Immature natural killer cell (primary cell): ENCODE measurements around the gene ANO4. TPM values are rescaled to one million over a fixed set of nuclear protein-coding genes. Genes with fewer than 3 reads are reported as not detected.

ENCODE experiments used
- DNase-seq, 3 donors: peaks; one replicate each; pipeline ENCODE4 v3.0.0; 2022; ENCODE audit warnings: mixed read lengths in 1 of 3
- H3K27ac Mint-ChIP-seq, 6 donors: one replicate each; pipeline ENCODE4 v1.8.0; 2020; ENCODE audit warnings: mixed read lengths in 6 of 6, mild to moderate bottlenecking in 5 of 6, inconsistent platforms in 4 of 6, moderate library complexity in 3 of 6
- H3K27me3 Mint-ChIP-seq, 3 donors: one replicate each; pipeline ENCODE4 v1.8.0; 2020 to 2021; ENCODE audit warnings: low read depth in 3 of 3, mild to moderate bottlenecking in 3 of 3, mixed read lengths in 3 of 3, moderate library complexity in 3 of 3, inconsistent platforms in 1 of 3
- H3K36me3 Mint-ChIP-seq, 3 donors: one replicate each; pipeline ENCODE4 v1.8.0; 2020; ENCODE audit warnings: mixed read lengths in 3 of 3, inconsistent platforms in 2 of 3, mild to moderate bottlenecking in 2 of 3
- H3K4me1 Mint-ChIP-seq, 2 donors: one replicate each; pipeline ENCODE4 v1.8.0; 2020; ENCODE audit warnings: inconsistent platforms in 2 of 2, mild to moderate bottlenecking in 2 of 2, mixed read lengths in 2 of 2, moderate library complexity in 1 of 2
- H3K4me3 Mint-ChIP-seq, 5 donors: one replicate each; pipeline ENCODE4 v1.8.0; 2020; ENCODE audit warnings: mild to moderate bottlenecking in 5 of 5, mixed read lengths in 5 of 5, inconsistent platforms in 3 of 5, moderate library complexity in 3 of 5
- H3K9me3 Mint-ChIP-seq, 6 donors: one replicate each; pipeline ENCODE4 v1.8.0; 2020; ENCODE audit warnings: mild to moderate bottlenecking in 6 of 6, mixed read lengths in 6 of 6, inconsistent platforms in 4 of 6, moderate library complexity in 3 of 6
- polyA plus RNA-seq, 3 donors: library from polyadenylated mRNA; unstranded; fragments of 300-500 nt; fragmentation: Illumina TruSeq; gene quantifications; one replicate each; pipeline ENCODE4 v1.2.3, GENCODE V29; 2021

ANO4 gene
- polyA plus RNA-seq, 3 donors from 2014 or later = not detected

DNA sequence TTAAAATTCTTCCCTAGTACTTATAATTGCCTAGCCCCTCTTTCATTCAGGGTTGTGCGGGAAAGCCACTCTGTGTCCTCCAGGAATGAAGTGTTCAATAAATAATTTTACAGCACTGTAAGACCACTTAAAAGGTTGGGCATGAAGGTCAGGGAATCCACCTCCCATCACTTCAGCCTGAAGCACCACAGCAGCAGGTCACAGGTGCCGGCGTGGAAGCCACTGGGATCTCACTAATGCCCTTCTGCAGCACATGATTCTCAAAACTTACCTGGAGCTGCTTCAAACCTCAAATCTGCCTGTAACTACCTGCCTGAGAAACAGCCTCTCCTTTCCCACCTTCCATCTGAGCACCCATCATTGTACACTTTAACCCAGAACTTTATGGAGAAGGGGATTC lies 159.5 kb downstream of the ANO4 start:
- Mint-ChIP-seq H3K4me3 (no peak overlapping the region), H3K27me3 (peaks cover 0 to 4% (median 2%) of the 10 kb centered on the region in 3 donors)

DNA sequence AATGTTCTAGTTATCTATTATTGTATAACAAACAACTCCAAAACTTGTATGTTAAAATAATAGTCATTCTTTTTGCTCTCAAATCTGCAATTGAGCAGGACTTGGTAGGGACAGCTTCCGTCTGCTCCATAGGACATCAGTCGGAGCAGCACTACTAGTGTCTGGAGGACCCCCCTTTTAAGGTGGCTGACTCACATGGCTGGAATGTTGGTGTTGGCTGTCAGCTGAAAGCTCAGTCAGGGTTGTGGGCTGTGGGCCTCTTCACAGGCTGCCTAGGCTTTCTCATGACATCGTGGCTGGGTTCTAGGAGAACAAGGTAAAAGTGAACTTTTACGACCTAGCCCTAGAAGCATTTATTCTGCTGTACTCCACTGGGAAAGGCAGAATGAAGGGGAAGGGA lies 160.6 kb downstream of the ANO4 start:
- no peak overlapping the region for H3K27ac Mint-ChIP-seq
- peaks cover 0 to 11% (median 5%) of the 10 kb centered on the region in 6 donors for H3K9me3 Mint-ChIP-seq
- H3K27me3 Mint-ChIP-seq = peaks cover 0 to 4% (median 2%) of the 10 kb centered on the region in 3 donors
- no peak overlapping the region for H3K4me3 Mint-ChIP-seq
- no peaks in the 10 kb centered on the region for H3K36me3 Mint-ChIP-seq
- no peak for DNase-seq
- H3K4me1 Mint-ChIP-seq = no peaks in the 10 kb centered on the region

More for the DNA sequence above, 159.5 kb downstream of the ANO4 start:
- Mint-ChIP-seq H3K9me3 (peaks cover 0 to 8% (median 3%) of the 10 kb centered on the region in 6 donors), H3K27ac (no peak overlapping the region), H3K36me3 (no peaks in the 10 kb centered on the region), H3K4me1 (no peaks in the 10 kb centered on the region)
- DNase-seq = no peak

DNA sequence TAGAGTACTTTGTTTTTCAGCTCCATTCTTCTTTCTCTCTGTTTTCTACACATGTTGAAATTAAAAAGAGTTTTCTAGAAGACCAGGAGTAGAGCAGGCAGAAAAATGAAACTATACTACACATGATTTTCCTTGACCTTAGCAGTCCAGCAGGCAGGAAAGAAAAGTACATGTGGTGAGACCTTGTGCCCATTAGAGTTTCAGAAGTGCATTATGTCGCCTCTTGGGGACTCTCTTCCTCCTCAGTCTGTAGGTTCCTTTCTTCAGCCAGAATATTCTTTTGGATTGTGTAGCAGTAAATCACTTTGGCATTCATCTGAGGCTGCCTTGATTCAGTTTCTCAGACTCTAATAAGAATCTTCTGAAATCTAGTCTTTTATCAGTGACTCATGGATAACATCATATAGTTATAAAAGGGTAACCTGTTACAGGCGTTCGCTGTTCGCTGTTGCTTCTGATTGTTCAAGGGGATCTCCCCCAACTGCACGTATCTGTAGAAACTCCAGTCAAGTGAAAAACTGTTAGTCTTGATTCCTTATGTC lies 161.8 kb downstream of the ANO4 start:
- Mint-ChIP-seq H3K27me3 (peaks cover 0 to 2% (median 1%) of the 10 kb centered on the region in 3 donors), H3K9me3 (peaks cover 0 to 11% (median 5%) of the 10 kb centered on the region in 6 donors), H3K4me1 (no peaks in the 10 kb centered on the region), H3K27ac (no peak overlapping the region), H3K4me3 (no peak overlapping the region), H3K36me3 (no peaks in the 10 kb centered on the region)
- DNase-seq = no peak

DNA sequence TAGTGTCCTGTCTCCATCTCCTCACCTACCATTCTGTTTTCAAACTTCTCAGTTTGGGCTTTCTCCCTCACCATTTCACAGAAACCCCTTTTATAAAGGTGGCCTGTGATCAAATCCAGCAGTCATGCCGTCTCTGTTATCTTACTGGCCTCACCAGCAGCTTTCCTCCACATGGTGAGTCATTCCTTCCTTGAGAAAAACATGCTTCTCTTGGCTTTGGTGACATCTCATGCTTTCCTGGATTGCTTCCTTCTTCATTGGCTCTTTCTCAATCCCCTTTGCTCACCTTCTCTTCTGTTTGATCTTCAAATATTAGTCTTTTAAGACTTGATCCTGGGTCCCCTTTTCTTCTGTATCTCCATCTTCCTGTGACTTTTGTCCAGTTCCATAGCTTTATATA lies 164.9 kb downstream of the ANO4 start:
- Mint-ChIP-seq H3K4me3 (no peak overlapping the region), H3K4me1 (no peaks in the 10 kb centered on the region), H3K27ac (no peak overlapping the region), H3K9me3 (peaks cover 2 to 11% (median 5%) of the 10 kb centered on the region in 6 donors), H3K27me3 (peaks cover 0 to 2% (median 1%) of the 10 kb centered on the region in 3 donors), H3K36me3 (no peaks in the 10 kb centered on the region)
- DNase-seq = no peak

DNA sequence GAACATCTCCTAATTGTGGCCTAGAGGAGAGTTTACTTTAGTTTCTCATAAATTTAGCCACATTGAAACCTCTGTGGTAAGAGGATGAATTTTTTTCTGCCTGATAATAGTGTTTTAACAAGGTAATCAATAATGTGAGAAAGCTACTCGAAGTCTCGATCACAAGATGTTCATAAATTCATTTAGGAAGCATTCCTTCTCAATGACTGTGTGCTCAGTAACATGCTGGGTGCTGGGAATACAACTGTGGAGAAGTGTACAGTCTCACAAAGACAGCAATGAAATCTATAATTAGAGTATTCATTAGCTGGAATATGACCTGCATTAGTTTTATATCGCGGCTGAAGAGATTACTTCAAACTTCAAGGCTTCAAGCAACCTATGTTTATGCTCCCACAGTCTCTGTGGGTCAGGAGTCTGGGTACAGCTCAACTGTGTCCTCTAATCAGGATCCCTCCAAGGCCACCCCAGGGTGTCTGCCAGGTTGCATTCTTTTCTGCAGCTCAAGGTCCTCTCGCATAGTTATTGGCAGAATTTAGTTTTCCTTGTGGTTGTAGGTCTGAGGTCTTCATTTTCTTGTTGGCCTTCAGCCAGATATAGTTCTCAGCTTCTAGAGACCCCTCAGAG lies 167.6 kb downstream of the ANO4 start:
- no peak for DNase-seq
- no peaks in the 10 kb centered on the region for H3K4me1 Mint-ChIP-seq
- peaks cover 0 to 1% (median 0%) of the 10 kb centered on the region in 3 donors for H3K27me3 Mint-ChIP-seq
- H3K9me3 Mint-ChIP-seq = peaks cover under 1 to 11% (median 5%) of the 10 kb centered on the region in 6 donors
- H3K36me3 Mint-ChIP-seq = no peaks in the 10 kb centered on the region
- H3K27ac Mint-ChIP-seq = no peak overlapping the region
- H3K4me3 Mint-ChIP-seq = no peak overlapping the region

DNA sequence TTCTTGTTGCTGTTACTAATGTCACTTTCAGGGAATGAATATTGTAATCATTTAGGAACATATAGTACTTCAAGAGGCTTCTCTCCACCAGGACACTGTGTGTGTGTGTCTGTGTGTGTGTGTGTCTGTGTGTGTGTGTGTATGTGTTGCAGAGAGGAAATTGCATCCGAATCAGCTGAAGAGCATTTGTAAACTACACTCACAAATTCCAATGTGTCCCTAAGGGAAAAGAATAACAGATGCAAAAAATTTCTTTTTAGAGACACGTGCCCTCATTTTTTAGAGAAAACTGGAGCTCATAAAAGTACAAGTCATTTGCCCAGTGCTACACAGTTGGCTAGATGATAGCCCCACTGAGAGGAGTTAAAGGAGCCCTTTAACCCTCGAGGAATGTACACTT lies 168.8 kb downstream of the ANO4 start:
- no peak overlapping the region for H3K4me3 Mint-ChIP-seq
- H3K9me3 Mint-ChIP-seq = peaks cover 0 to 6% (median 4%) of the 10 kb centered on the region in 6 donors
- H3K36me3 Mint-ChIP-seq = no peaks in the 10 kb centered on the region
- H3K27ac Mint-ChIP-seq = no peak overlapping the region
- no peak for DNase-seq
- no peaks in the 10 kb centered on the region for H3K4me1 Mint-ChIP-seq
- H3K27me3 Mint-ChIP-seq = peaks cover 0 to 1% (median 0%) of the 10 kb centered on the region in 3 donors

DNA sequence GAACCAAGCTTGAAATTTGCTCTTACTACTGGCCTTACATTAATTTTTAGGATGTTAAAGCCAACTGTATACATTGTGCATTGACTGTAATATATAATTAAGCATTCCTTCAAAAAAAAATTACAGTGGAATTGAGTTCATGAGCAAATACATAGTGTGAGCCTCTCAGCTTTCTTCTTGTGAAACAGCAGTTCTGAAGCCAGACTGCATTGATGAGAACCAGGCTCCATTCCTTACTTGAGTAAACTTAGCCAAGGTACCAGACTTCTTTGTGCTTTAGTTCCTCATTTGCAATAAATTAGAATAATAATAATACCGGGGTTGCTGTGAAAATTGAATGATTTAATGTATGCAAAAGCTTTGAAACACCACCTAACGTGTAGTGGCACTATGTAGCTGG lies 169.5 kb downstream of the ANO4 start:
- no peak for DNase-seq
- Mint-ChIP-seq H3K4me3 (no peak overlapping the region), H3K27me3 (no peaks in the 10 kb centered on the region), H3K36me3 (no peaks in the 10 kb centered on the region), H3K9me3 (peaks cover 0 to 6% (median 3%) of the 10 kb centered on the region in 6 donors), H3K27ac (no peak overlapping the region), H3K4me1 (no peaks in the 10 kb centered on the region)

DNA sequence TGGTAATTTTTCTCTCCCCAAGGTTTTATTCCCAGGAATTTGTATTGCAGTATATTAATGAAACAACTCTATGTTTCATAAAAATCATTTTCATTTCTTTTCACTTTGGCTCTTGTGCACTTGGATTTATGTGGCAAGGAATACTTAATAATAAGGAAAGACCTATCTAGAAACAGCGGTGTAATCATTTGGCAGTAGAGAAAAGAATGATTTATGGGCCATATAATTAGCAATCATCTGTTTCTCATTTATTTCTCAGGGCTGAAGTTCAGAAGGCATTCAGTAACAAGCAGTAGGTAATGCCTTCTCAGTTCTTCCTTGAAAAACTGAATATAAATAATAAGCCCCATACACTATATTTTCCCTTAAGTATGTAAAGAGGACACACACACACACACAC lies 172.6 kb downstream of the ANO4 start:
- Mint-ChIP-seq H3K4me3 (no peak overlapping the region), H3K36me3 (no peaks in the 10 kb centered on the region), H3K4me1 (no peaks in the 10 kb centered on the region), H3K27me3 (peaks cover 0 to 2% (median 1%) of the 10 kb centered on the region in 3 donors), H3K27ac (no peak overlapping the region), H3K9me3 (peaks cover 0 to 4% (median 3%) of the 10 kb centered on the region in 6 donors)
- DNase-seq = no peak

DNA sequence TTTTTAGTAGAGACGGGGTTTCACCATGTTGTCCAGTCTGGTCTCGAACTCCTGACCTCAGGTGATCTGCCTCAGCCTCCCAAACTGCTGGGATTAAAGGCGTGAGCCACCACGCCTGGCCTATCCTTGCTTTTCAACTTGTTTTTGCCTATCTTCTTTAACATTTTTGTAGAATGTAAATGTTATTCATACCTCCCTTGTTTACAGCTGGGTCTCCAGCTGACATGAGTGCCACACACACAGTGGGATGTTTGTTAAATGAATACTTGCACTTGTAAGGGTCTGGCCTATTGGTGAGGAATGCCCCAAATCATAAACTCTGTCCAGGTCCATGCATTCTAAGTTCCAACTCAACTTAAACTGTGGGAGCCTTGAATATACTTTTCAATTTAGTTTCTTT lies 176.3 kb downstream of the ANO4 start:
- no peaks in the 10 kb centered on the region for H3K4me1 Mint-ChIP-seq
- no peaks in the 10 kb centered on the region for H3K36me3 Mint-ChIP-seq
- DNase-seq = no peak
- peaks cover 0 to 2% (median 1%) of the 10 kb centered on the region in 3 donors for H3K27me3 Mint-ChIP-seq
- H3K9me3 Mint-ChIP-seq = peaks cover 0 to 4% (median under 1%) of the 10 kb centered on the region in 6 donors
- no peak overlapping the region for H3K27ac Mint-ChIP-seq
- H3K4me3 Mint-ChIP-seq = no peak overlapping the region

DNA sequence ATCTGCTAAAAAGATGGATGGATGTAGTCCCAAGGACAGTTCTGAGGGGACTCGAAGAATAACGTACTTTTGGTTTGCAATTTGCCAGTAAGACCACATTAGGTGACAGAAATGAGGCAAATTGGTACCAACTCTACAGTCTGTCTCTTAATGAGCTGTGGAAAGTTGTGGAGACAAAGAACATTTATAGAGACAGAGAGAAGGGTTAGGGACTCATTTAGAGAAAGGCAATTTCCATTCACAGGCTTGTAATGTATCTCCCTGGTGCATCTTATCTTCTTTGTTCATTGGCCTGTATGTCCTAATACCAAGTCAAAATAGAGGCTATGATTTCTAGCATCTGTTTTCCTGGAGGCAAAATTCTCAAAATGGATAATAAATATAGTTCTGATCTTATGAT lies 177.5 kb downstream of the ANO4 start:
- Mint-ChIP-seq H3K27me3 (peaks cover 0 to 2% (median 1%) of the 10 kb centered on the region in 3 donors), H3K9me3 (peaks cover 0 to 4% (median under 1%) of the 10 kb centered on the region in 6 donors), H3K4me1 (no peaks in the 10 kb centered on the region), H3K36me3 (no peaks in the 10 kb centered on the region), H3K4me3 (no peak overlapping the region), H3K27ac (no peak overlapping the region)
- no peak for DNase-seq

DNA sequence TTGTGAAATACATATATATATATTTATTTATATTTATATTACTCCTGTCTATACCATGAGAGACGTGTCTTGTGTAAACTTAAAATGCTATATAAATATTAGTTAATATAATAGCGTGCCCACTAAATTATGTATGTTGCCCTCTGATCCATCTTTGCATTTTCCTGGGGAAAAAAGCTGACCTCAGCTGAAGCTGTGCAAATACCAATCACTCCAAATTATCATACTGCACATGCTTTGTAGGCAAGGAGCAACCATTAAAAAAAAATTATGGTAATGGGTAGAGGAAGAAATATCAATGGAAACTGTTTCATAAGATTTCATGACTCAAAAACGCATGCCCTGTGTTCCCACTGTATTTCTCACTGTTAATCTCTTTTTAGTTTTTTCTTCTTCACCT lies 179.8 kb downstream of the ANO4 start:
- no peak for DNase-seq
- Mint-ChIP-seq H3K4me3 (no peak overlapping the region), H3K9me3 (peaks cover 0 to 10% (median 5%) of the 10 kb centered on the region in 6 donors), H3K36me3 (no peaks in the 10 kb centered on the region), H3K27me3 (peaks cover 0 to 2% (median 1%) of the 10 kb centered on the region in 3 donors), H3K4me1 (no peaks in the 10 kb centered on the region), H3K27ac (no peak overlapping the region)

DNA sequence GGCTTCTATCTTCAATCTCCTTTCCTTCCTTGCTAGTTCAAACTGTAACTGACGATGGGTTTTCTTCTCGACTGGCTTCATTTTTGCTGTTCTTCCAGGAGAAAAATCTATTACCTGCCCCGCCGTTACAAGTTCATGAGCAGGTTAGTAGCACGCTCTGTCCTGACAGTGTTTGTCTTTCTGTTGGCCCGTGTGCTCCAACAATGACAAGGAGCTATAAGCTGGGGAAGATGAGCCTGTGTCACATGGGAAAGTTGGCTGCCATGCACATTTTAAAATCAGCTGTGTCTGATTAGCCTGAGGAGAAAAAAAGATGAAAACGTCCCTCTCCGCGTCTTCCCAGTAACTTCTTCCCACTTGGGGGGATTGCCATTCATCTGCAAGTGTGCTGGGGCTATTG lies 180.2 kb downstream of the ANO4 start:
- Mint-ChIP-seq H3K9me3 (peaks cover 0 to 11% (median 5%) of the 10 kb centered on the region in 6 donors), H3K36me3 (no peaks in the 10 kb centered on the region), H3K4me3 (no peak overlapping the region), H3K4me1 (no peaks in the 10 kb centered on the region), H3K27ac (no peak overlapping the region), H3K27me3 (peaks cover 0 to 2% (median 1%) of the 10 kb centered on the region in 3 donors)
- no peak for DNase-seq

DNA sequence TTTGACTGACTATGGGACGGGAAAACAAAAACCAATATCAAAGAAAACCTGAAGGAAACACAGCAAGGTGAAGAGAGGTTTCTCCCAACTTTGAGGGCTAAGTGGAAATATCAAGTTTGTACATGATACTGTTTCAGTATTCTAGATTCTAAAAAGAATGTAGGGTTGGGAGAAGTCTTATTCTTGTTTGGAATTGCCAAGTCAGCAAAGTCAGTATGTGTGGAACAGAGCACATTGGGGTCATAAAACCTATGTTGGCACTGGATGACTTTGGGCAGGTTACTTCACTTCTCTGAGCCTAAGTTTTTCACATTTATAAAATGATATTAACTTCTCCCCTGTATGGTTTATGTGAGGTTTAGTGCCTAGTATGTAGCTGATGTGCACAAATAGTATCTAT lies 182.2 kb downstream of the ANO4 start:
- Mint-ChIP-seq H3K36me3 (no peaks in the 10 kb centered on the region), H3K4me3 (no peak overlapping the region), H3K27ac (no peak overlapping the region), H3K4me1 (no peaks in the 10 kb centered on the region), H3K27me3 (peaks cover 0 to 2% (median 0%) of the 10 kb centered on the region in 3 donors), H3K9me3 (peaks cover 0 to 11% (median 5%) of the 10 kb centered on the region in 6 donors)
- no peak for DNase-seq

DNA sequence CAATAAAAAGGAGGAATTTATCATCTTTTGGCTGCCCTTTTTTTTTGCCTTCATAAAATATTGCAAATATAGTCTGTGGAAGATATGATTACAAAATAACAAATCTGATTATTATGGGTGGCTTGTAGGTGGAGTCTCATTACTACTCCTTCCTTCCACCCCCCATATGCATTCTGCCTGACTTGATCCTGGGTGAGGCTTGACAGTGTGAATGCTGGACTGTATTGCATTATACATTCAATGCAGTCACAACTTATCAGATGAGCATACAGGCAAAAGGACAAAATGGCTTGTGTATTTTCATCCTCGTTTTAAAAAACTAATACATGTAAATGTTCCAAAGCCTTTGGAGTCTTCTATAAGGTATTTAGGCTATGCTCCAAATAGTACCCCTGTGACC lies 186.3 kb downstream of the ANO4 start:
- peaks cover 2 to 11% (median 5%) of the 10 kb centered on the region in 6 donors for H3K9me3 Mint-ChIP-seq
- H3K4me1 Mint-ChIP-seq = no peaks in the 10 kb centered on the region
- H3K27ac Mint-ChIP-seq = no peak overlapping the region
- no peaks in the 10 kb centered on the region for H3K36me3 Mint-ChIP-seq
- DNase-seq = no peak
- peaks cover 0 to 2% (median 0%) of the 10 kb centered on the region in 3 donors for H3K27me3 Mint-ChIP-seq
- no peak overlapping the region for H3K4me3 Mint-ChIP-seq
